Bronchial epithelial cell (primary cell): ENCODE measurements around the gene FSTL1. TPM values are rescaled to one million over a fixed set of nuclear protein-coding genes. Genes with fewer than 3 reads are reported as not detected.

Experiments used
- DNase-seq: peaks from one replicate; pipeline ENCODE4 v3.0.0-alpha.2; 2010; ENCODE audit warnings: low read depth
- FAIRE-seq: peaks from 2 replicates; lab custom pipeline; 2011; peaks lifted over from hg19 to GRCh38; lab: Jason Lieb, UNC
- H3K27me3 ChIP-seq: 2 replicates; pipeline ENCODE4 v1.5.1; 2011; ENCODE audit warnings: low read length; ENCODE audit not compliant: control insufficient read depth, insufficient read depth
- H3K36me3 ChIP-seq: 2 replicates; pipeline ENCODE4 v1.5.1; 2011; ENCODE audit warnings: low read length; ENCODE audit not compliant: control insufficient read depth, insufficient read depth
- H3K4me3 ChIP-seq: 2 replicates; pipeline ENCODE4 v1.5.1; 2011; ENCODE audit warnings: mild to moderate bottlenecking, low read depth, low read length, control low read depth
- CTCF ChIP-seq: IDR thresholded peaks from 2 replicates; pipeline ENCODE4 v1.5.1; 2011; ENCODE audit warnings: mild to moderate bottlenecking, moderate library complexity, low read length, control low read depth, inconsistent platforms; ENCODE audit not compliant: insufficient read depth, severe bottlenecking
- total RNA-seq: library from RNA; depleted of rRNA; stranded (reverse); fragments of >200 nt; gene quantifications from 2 replicates; pipeline ENCODE4 v1.2.1, GENCODE V29; 2014

FSTL1 gene
- total RNA-seq, 1 donor from 2014 or later = 45.3 TPM

GRCh38 chr3:120477781-120478180 lies 27.0 kb upstream of the FSTL1 start:
- Histone ChIP-seq H3K27me3 (no peaks in the 10 kb centered on the region), H3K4me3 (no peak overlapping the region), H3K36me3 (no peaks in the 10 kb centered on the region)
- peak; percentile 13 for FAIRE-seq
- TF ChIP-seq CTCF = no peak
- no peak for DNase-seq

- H3K36me3 ChIP-seq = no peaks in the 10 kb centered on the region
- TF ChIP-seq CTCF = no peak
- no peak for FAIRE-seq
- no peak for DNase-seq
- no peak overlapping the region for H3K4me3 ChIP-seq
- H3K27me3 ChIP-seq = no peaks in the 10 kb centered on the region
Measured at GRCh38 chr3:120475722-120476377, 25.1 kb upstream of the FSTL1 start.

- FAIRE-seq = no peak
- Histone ChIP-seq H3K27me3 (no peaks in the 10 kb centered on the region), H3K4me3 (no peak overlapping the region), H3K36me3 (no peaks in the 10 kb centered on the region)
- TF ChIP-seq CTCF = no peak
- DNase-seq = no peak
Measured at GRCh38 chr3:120473896-120474675, 23.3 kb upstream of the FSTL1 start.

GRCh38 chr3:120473389-120473788 lies 22.6 kb upstream of the FSTL1 start:
- DNase-seq = no peak
- no peak for TF ChIP-seq CTCF
- Histone ChIP-seq H3K27me3 (no peaks in the 10 kb centered on the region), H3K4me3 (no peak overlapping the region), H3K36me3 (no peaks in the 10 kb centered on the region)
- FAIRE-seq = no peak

- Histone ChIP-seq H3K4me3 (no peak overlapping the region), H3K27me3 (no peaks in the 10 kb centered on the region), H3K36me3 (no peaks in the 10 kb centered on the region)
- no peak for DNase-seq
- no peak for FAIRE-seq
- TF ChIP-seq CTCF = no peak
Measured at GRCh38 chr3:120472121-120472844, 21.5 kb upstream of the FSTL1 start.
